NT2/D1 (cell line): ENCODE results near the gene MTG2.

ENCODE experiments used
- DNase-seq: peaks from one replicate; pipeline ENCODE4 v3.0.0-alpha.2; 2011; ENCODE audit warnings: low read depth, low spot score
- H3K27me3 ChIP-seq: 2 replicates; pipeline ENCODE4 v1.6.0; 2011; ENCODE audit warnings: mild to moderate bottlenecking; ENCODE audit not compliant: insufficient read length, insufficient read depth
- H3K36me3 ChIP-seq: 2 replicates; pipeline ENCODE4 v1.6.1; 2011; ENCODE audit warnings: mild to moderate bottlenecking, low read length, mixed read lengths; ENCODE audit not compliant: insufficient read depth, insufficient read length
- H3K4me1 ChIP-seq: 2 replicates; pipeline ENCODE4 v1.5.1; 2011; ENCODE audit not compliant: insufficient read depth, insufficient read length
- H3K4me3 ChIP-seq: 2 replicates; pipeline ENCODE4 v1.5.1; 2011; ENCODE audit warnings: low read depth; ENCODE audit not compliant: insufficient read length
- H3K9ac ChIP-seq: 2 replicates; pipeline ENCODE4 v1.6.0; 2011; ENCODE audit warnings: low read depth; ENCODE audit not compliant: insufficient read length
- H3K9me3 ChIP-seq: 2 replicates; pipeline ENCODE4 v1.5.1; 2011; ENCODE audit warnings: mild to moderate bottlenecking, low read length; ENCODE audit not compliant: insufficient read depth
- SUZ12 ChIP-seq: IDR thresholded peaks from 2 replicates; pipeline ENCODE4 v1.6.1; 2011; ENCODE audit not compliant: insufficient read length, insufficient read depth; ENCODE audit errors: extremely low read depth
- YY1 ChIP-seq: IDR thresholded peaks from 2 replicates; pipeline ENCODE4 v1.6.1; 2011; ENCODE audit not compliant: insufficient read length, insufficient read depth
- ZNF274 ChIP-seq: IDR thresholded peaks from 2 replicates; pipeline ENCODE4 v1.6.1; 2011; ENCODE audit warnings: mild to moderate bottlenecking, low read depth, low read length

Gene MTG2

DNA sequence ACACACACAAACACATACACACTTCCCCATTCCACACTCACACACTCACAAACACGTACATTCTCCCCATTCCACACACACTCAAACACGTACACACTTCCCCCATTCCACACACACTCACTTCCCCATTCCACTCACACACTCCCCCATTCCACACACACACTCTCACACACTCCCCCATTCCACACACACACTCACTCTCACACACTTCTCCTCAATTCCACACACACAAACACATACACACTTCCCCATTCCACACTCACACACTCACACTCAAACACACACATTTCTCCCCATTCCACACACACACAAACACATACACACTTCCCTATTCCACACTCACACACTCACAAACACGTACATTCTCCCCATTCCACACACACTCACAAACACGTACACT, 46.8 kb downstream of the MTG2 start:
- no peaks in the 10 kb centered on the region for H3K36me3 ChIP-seq

DNA sequence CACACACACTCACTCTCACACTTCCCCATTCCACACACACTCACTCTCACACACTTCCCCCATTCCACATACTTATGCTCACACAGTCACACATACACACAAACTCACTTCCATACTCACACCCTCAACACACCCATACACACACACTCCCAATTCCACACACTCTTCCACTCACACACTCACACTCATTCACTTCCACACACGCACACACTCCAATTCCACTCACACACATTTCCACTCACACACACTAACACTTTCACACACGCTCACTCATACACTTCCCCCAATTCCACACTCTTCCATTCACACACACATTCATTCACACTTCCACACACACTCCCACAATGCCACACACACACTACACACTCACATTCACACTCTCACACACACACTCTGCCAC, 47.4 kb downstream of the MTG2 start:
- no peak for TF ChIP-seq YY1
- TF ChIP-seq SUZ12 = no peak
- TF ChIP-seq ZNF274 = no peak
- Histone ChIP-seq H3K9ac (no peak overlapping the region), H3K9me3 (no peaks in the 10 kb centered on the region), H3K27me3 (peaks cover 8% of the 10 kb centered on the region), H3K4me3 (no peak overlapping the region), H3K36me3 (no peaks in the 10 kb centered on the region), H3K4me1 (peaks cover 14% of the 10 kb centered on the region)
- DNase-seq = no peak

More for the DNA sequence above, 46.8 kb downstream of the MTG2 start:
- H3K27me3 ChIP-seq = peaks cover 13% of the 10 kb centered on the region
- TF ChIP-seq SUZ12 (no peak), YY1 (no peak), ZNF274 (no peak)
- H3K9ac ChIP-seq = no peak overlapping the region
- H3K4me1 ChIP-seq = peaks cover 14% of the 10 kb centered on the region
- no peaks in the 10 kb centered on the region for H3K9me3 ChIP-seq
- H3K4me3 ChIP-seq = no peak overlapping the region
- no peak for DNase-seq

DNA sequence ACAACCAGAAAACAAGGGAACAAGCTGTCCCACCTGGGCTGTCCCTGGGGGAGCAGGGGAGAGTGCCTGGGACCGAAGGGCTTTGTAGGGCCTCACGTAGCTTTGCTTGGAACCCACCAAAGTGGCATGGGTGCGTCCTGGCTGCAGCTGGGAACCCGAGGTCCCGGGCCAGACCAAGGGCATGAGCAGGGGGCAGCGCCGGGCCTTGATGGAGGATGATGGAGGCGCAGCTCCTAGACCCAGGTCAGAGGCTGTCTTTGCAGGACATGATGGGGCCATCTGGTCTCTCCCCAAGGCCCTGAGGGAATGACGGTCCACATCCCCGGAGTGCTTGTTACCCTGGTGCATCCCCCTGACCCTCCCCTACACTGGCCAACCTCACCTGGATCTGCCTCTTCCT, 47.9 kb downstream of the MTG2 start:
- DNase-seq = no peak
- Histone ChIP-seq H3K36me3 (no peaks in the 10 kb centered on the region), H3K27me3 (peaks cover 8% of the 10 kb centered on the region), H3K4me1 (peaks cover 14% of the 10 kb centered on the region), H3K9ac (no peak overlapping the region), H3K4me3 (no peak overlapping the region), H3K9me3 (no peaks in the 10 kb centered on the region)
- TF ChIP-seq SUZ12 (no peak), YY1 (no peak), ZNF274 (no peak)

DNA sequence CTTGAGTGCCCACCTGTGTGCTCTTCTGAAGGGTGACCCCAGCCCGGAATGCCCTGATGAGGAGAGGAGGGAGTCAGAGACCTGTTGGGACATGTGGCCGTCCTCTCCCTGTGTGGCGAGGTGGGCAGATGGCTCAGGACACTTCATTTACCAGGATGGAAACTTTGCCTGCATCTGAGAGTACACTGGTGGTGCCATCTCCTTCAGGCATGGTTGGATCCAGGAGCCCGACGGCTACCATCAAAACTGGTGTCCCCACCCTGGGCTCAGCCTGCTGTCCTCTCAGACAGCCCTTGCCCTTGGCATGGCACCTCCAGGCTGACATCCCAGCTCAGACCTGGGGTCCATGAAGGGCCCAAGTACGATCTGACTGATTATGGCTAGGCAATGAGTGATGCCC, 48.5 kb downstream of the MTG2 start:
- no peak for DNase-seq
- peaks cover 7% of the 10 kb centered on the region for H3K27me3 ChIP-seq
- TF ChIP-seq SUZ12 = no peak
- TF ChIP-seq ZNF274 = no peak
- TF ChIP-seq YY1 = no peak
- H3K4me1 ChIP-seq = peaks cover 16% of the 10 kb centered on the region
- no peak overlapping the region for H3K9ac ChIP-seq
- no peak overlapping the region for H3K4me3 ChIP-seq
- no peaks in the 10 kb centered on the region for H3K36me3 ChIP-seq
- no peaks in the 10 kb centered on the region for H3K9me3 ChIP-seq

DNA sequence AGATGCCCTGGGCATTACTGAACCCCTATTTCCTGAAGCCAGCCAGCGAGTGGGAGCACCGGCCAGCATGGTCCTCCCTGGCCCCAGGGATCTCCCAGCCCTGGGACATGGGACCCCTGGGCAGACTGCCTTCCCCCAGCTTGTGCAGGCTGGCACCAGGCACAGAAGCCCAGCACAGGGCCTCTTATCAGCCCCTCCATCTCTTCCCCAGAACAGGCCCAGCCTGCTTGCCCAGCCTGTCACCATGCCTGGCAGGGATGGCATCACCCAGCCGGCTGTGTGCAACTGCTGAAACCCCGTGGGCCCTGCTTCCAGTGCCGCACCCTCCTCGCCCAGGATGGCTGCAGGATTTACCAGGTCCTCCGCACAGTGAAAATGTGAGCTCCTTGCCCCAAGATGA, 49.4 kb downstream of the MTG2 start:
- Histone ChIP-seq H3K9ac (no peak overlapping the region), H3K4me3 (no peak overlapping the region), H3K4me1 (peaks cover 21% of the 10 kb centered on the region), H3K27me3 (peaks cover 14% of the 10 kb centered on the region), H3K36me3 (no peaks in the 10 kb centered on the region), H3K9me3 (no peaks in the 10 kb centered on the region)
- TF ChIP-seq YY1 (no peak), ZNF274 (no peak), SUZ12 (no peak)
- no peak for DNase-seq

DNA sequence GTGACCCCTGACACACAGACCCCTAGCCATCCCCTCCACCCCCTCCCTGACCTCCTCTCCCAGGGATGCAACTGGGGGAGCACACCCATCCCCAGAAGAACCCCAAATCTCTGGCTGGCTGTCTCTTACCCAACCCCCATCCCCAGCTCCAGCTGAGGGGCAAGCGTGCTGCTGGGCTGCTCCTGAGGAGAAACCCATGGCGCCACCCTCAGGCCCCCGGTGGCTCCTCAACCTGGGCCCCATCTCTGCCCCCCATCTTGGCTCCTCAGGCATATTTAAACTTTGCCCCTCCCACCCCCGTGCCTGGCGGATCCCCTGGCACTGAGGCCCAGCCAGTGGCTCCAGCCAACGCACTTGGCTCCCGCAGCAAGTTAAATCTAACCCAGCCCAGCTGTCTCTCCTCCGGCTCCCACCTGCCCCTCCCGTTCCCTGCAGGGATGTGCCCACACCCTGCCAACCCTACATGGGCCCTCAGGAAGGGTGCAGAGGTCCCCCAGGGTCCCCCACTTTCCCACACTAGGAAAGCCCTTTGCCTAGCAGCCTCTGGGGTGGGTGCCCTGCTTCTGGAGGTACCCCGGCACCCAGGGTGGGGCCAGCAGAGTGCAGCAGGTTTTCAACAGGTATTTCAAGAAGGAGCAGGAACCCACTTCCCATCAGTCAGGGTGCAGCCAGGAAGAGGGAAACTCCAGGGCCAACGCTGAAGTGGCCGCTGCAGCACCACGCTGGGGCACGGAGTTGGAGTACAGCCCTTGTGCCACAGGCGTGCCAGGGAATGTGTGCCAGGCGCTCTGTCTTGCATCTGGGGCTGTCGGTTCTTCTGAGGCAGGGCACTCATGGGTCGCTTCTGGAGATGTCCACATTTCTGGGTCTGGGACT, 50.2 kb downstream of the MTG2 start:
- Histone ChIP-seq H3K9ac (no peak overlapping the region), H3K4me3 (no peak overlapping the region), H3K27me3 (peaks cover 15% of the 10 kb centered on the region), H3K36me3 (no peaks in the 10 kb centered on the region), H3K9me3 (no peaks in the 10 kb centered on the region), H3K4me1 (peaks cover 21% of the 10 kb centered on the region)
- TF ChIP-seq SUZ12 (no peak), YY1 (no peak), ZNF274 (no peak)
- no peak for DNase-seq

DNA sequence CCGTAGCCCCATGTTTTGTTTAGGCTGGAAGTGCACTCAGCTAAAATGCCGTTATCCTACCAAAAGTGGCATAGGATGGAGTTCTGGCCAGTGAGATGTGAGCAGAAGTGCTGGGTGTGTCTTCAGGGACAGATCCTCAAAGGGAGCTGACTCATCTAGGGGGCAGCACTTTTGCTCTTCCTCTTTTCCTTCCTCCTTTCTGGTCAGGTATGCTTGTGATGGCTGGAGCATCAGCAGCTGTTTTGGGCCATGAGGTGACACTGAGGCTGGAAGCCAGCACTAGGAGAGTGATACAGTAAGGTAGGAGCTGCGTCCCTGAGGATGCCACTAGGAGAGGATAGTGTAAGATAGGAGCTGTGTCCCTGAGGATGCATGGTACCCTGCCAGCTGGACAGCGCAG, 50.9 kb downstream of the MTG2 start:
- TF ChIP-seq SUZ12 (no peak), YY1 (no peak), ZNF274 (no peak)
- no peak overlapping the region for H3K4me3 ChIP-seq
- no peak overlapping the region for H3K9ac ChIP-seq
- peaks cover 15% of the 10 kb centered on the region for H3K4me1 ChIP-seq
- DNase-seq = no peak
- H3K27me3 ChIP-seq = peaks cover 15% of the 10 kb centered on the region
- H3K9me3 ChIP-seq = no peaks in the 10 kb centered on the region
- H3K36me3 ChIP-seq = no peaks in the 10 kb centered on the region
